MCF 10A (cell line): ENCODE data around the gene C1orf198. TPM values are rescaled to one million over a fixed set of nuclear protein-coding genes. Genes with fewer than 3 reads are reported as not detected.

Source experiments
- BruUV-seq: library from RNA; stranded (reverse); fragments of 400-500 nt; replicated peaks from 2 replicates; lab custom pipeline; 2021; lab: Mats Ljungman, UMichigan
- CTCF ChIA-PET: fragments of 300-600 bp; sonication (Branson Sonifier 250); formaldehyde crosslinking; extraction: SDS; loops from one replicate; lab custom pipeline; 2021; ENCODE audit warnings: antibody characterized with exemption, inconsistent platforms; lab: Yijun Ruan, JAX
- POLR2A ChIA-PET: fragments of 300-600, 350-650 bp; sonication (Branson Sonifier 250); formaldehyde crosslinking; extraction: SDS; loops from one replicate; lab custom pipeline; 2020; ENCODE audit warnings: antibody characterized with exemption, inconsistent platforms; lab: Yijun Ruan, JAX
- DNase-seq: peaks from one replicate; pipeline ENCODE4 v3.0.0-alpha.2; 2018; ENCODE audit not compliant: unreplicated experiment
- H3K27ac Mint-ChIP-seq: one replicate; pipeline ENCODE4 v1.8.0; 2022; ENCODE audit warnings: mild to moderate bottlenecking, low read depth, mixed read lengths; ENCODE audit not compliant: unreplicated experiment
- H3K27me3 Mint-ChIP-seq: one replicate; pipeline ENCODE4 v1.8.0; 2022; ENCODE audit warnings: mixed read lengths; ENCODE audit not compliant: insufficient read depth, unreplicated experiment
- H3K36me3 Mint-ChIP-seq: one replicate; pipeline ENCODE4 v1.8.0; 2022; ENCODE audit warnings: mild to moderate bottlenecking, moderate library complexity, mixed read lengths; ENCODE audit not compliant: insufficient read depth, unreplicated experiment
- H3K4me1 Mint-ChIP-seq: one replicate; pipeline ENCODE4 v1.8.0; 2022; ENCODE audit warnings: mixed read lengths; ENCODE audit not compliant: insufficient read depth, unreplicated experiment
- H3K4me3 Mint-ChIP-seq: one replicate; pipeline ENCODE4 v1.8.0; 2022; ENCODE audit warnings: mild to moderate bottlenecking, moderate library complexity, mixed read lengths; ENCODE audit not compliant: unreplicated experiment
- H3K9me3 Mint-ChIP-seq: one replicate; pipeline ENCODE4 v1.8.0; 2022; ENCODE audit warnings: mixed read lengths; ENCODE audit not compliant: unreplicated experiment
- intact Hi-C: fragments of 100-400 bp; cut with micrococcal nuclease; formaldehyde crosslinking; loops from 2 replicates; pipeline ENCODE4 v1.14.1; 2022
- total RNA-seq: library from RNA; stranded (reverse); gene quantifications from 2 replicates; pipeline ENCODE4 v1.2.3, GENCODE V29; 2022
- TF ChIP-seq, protein P1 (sequence below): fragments of 200-600 bp; IDR thresholded peaks from one replicate; pipeline ENCODE4 v1.8.0; 2022; ENCODE audit warnings: antibody characterized with exemption, mild to moderate bottlenecking; ENCODE audit not compliant: unreplicated experiment

Gene C1orf198
- total RNA-seq, 1 experiment from 2014 or later, result 13.7 TPM

DNA sequence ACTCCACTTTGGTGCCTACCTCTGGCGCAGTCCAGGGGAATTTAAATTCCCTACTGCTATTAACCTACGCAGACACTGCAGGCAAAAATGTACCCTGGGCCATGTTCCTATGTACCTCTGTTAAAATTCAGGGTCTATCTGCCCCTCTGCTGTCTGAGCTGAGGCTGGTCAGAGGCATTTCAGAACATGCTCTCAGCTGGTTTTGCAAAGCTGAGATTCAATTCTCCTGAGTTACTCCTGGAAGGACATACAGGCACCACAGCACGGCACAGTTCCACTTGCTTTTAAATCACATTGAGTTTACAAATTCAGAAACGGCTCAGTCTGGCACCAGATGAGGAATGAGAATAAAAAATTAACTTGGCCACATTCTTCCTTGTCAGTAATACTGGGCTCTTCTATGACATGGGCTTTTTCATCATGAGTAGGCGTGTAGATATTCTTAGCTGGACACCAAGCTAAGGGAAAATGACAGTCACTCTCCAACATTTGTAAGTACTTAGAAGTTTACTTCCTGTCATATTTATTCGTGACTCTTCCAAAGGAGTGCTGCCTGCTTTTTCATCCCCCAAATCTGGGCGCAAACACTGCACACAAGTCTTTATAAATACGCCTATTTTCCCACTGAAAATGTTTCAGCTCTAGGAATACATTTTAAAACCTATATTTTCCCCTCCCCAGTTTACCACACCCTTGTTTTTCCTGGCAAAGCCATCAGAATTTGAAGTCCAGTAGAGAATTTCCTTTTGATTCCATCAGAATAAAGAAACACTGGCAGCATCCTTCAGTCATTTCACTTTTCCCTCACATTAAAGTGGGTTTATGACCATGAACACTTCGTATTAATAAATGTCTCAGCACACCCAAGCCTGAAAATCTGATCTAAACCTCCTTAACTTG, 1.9 kb downstream of the C1orf198 start:
- no peak for DNase-seq
- Mint-ChIP-seq H3K27ac (peak overlapping the region; percentile 6), H3K9me3 (no peaks in the 10 kb centered on the region), H3K27me3 (no peaks in the 10 kb centered on the region), H3K4me3 (peak overlapping the region; percentile 79), H3K36me3 (no peaks in the 10 kb centered on the region), H3K4me1 (peaks cover 34% of the 10 kb centered on the region)
- POLR2A ChIA-PET, result interaction anchor here (0.6 to 3.7 kb wide), 13 partner anchors 9 to 1356 kb away, joined by 3 to 23 read pairs (median 4); partner anchors contain the start of genes COG2, EXOC8 and SPRTN
- TF ChIP-seq, protein P1, sequence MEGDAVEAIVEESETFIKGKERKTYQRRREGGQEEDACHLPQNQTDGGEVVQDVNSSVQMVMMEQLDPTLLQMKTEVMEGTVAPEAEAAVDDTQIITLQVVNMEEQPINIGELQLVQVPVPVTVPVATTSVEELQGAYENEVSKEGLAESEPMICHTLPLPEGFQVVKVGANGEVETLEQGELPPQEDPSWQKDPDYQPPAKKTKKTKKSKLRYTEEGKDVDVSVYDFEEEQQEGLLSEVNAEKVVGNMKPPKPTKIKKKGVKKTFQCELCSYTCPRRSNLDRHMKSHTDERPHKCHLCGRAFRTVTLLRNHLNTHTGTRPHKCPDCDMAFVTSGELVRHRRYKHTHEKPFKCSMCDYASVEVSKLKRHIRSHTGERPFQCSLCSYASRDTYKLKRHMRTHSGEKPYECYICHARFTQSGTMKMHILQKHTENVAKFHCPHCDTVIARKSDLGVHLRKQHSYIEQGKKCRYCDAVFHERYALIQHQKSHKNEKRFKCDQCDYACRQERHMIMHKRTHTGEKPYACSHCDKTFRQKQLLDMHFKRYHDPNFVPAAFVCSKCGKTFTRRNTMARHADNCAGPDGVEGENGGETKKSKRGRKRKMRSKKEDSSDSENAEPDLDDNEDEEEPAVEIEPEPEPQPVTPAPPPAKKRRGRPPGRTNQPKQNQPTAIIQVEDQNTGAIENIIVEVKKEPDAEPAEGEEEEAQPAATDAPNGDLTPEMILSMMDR, result no peak
- CTCF ChIA-PET, result interaction anchor here (0.6 to 2.2 kb wide), 12 partner anchors 14 to 338 kb away, joined by 3 to 10 read pairs (median 4); no protein-coding TSS in a partner anchor
- intact Hi-C loops, result loop anchor here (5.0 kb wide), 1 partner anchor 69 kb away; no protein-coding TSS in a partner anchor
- no TSS peak for BruUV-seq

DNA sequence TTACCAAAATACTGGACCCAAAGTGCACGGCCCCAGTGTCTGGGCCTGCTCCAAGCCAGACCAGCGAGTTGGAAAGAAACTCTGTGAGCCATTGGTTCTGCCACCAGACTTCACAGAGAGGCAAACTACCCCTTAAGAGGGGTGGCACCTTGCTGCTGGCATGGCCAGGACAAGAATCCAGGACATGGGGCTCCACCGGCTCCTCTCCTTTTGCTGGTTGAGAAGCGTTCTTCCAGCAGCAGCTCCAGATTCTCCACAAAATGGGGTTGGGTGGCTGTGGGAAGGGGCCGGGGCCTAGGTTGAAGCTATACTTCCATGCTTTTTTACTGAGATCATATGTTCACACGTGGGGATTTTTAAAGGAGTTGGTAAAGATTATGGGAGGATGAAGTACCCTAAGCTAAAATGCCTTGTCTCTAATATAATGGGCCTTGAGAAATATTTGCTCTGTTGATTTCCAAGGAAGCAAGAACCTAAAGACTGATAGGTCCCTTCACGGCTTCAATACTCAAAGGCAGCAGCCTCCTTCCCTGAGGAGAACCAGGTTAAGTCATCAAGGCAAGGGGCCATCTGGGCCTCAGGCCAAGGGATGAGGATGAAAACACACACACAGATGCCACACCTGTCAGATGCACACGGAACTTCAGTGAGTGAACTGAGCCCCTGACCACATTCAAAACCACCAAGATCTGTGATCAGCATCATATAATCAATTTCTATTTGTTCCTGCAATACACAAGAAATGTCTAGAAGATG, 3.1 kb downstream of the C1orf198 start:
- Mint-ChIP-seq H3K27ac (no peak overlapping the region), H3K36me3 (no peaks in the 10 kb centered on the region), H3K9me3 (no peaks in the 10 kb centered on the region), H3K4me3 (no peak overlapping the region), H3K4me1 (peaks cover 34% of the 10 kb centered on the region), H3K27me3 (no peaks in the 10 kb centered on the region)
- intact Hi-C loops, result loop anchor here (5.0 kb wide), 1 partner anchor 68 kb away; no protein-coding TSS in a partner anchor
- ChIA-PET CTCF (interaction anchor here (0.6 to 1.2 kb wide), 2 partner anchors 24 to 27 kb away, joined by 3 to 5 read pairs; no protein-coding TSS in a partner anchor), POLR2A (interaction anchor here (0.9 to 2.9 kb wide), 2 partner anchors 12 to 33 kb away, joined by 4 to 21 read pairs; no protein-coding TSS in a partner anchor)
- DNase-seq, result no peak
- no TSS peak for BruUV-seq
- TF ChIP-seq, protein P1, result no peak

DNA sequence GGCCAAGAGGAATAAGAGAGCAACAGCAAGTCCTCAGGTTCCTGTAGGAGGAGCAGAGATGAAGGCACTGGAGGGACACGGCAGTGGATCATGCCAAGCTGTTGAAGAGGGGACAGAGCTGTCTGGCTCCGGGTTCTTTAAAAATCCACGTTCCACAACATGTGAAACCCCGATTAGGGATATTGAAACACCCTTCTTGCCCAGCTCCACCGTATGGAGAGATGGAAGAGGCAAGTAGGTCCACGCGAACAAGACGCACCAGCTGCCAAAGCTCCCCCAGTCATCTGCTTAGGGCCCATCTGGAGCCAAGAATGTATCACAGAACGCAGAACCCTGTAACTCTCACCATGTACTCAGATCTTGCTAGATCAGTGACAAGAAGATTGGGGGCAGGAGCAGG, 3.9 kb downstream of the C1orf198 start:
- Mint-ChIP-seq H3K4me3 (no peak overlapping the region), H3K36me3 (no peaks in the 10 kb centered on the region), H3K9me3 (no peaks in the 10 kb centered on the region), H3K27me3 (no peaks in the 10 kb centered on the region), H3K4me1 (peaks cover 34% of the 10 kb centered on the region), H3K27ac (no peak overlapping the region)
- intact Hi-C loops, result no loop called here
- DNase-seq, result no peak
- POLR2A ChIA-PET, result no interaction called here
- CTCF ChIA-PET, result no interaction called here
- BruUV-seq, result no TSS peak
- TF ChIP-seq, protein P1, result no peak
